Right renal cortex interstitium (tissue), 3 donors: ENCODE data around the gene GASK1A. TPM values are rescaled to one million over a fixed set of nuclear protein-coding genes. Genes with fewer than 3 reads are reported as not detected.
"Not testable (repeated sequence)": the region's sequence is repeated elsewhere in the genome, so short reads cannot be mapped to it uniquely, and the experiment has no call there.

Experiments used
- DNase-seq, 3 donors: peaks; one replicate each; pipeline ENCODE4 v3.0.0-alpha.2; 2013; ENCODE audit warnings: low read depth in 3 of 3, low spot score in 2 of 3
- polyA plus RNA-seq, 3 donors: library from polyadenylated mRNA; unstranded; fragments of 120-200 nt; gene quantifications; one replicate each; pipeline ENCODE4 v1.2.1, GENCODE V29; 2013; ENCODE audit not compliant: insufficient read length in 3 of 3

Gene GASK1A
- polyA plus RNA-seq, 3 donors, result 3.1 to 4.0 (median 3.6) TPM

GRCh38 chr3:43055806-43056770, 77.0 kb downstream of the GASK1A start:
- DNase-seq, result no peak

- DNase-seq, result no peak
Measured at GRCh38 chr3:43059456-43059855, 80.3 kb downstream of the GASK1A start.

DNA sequence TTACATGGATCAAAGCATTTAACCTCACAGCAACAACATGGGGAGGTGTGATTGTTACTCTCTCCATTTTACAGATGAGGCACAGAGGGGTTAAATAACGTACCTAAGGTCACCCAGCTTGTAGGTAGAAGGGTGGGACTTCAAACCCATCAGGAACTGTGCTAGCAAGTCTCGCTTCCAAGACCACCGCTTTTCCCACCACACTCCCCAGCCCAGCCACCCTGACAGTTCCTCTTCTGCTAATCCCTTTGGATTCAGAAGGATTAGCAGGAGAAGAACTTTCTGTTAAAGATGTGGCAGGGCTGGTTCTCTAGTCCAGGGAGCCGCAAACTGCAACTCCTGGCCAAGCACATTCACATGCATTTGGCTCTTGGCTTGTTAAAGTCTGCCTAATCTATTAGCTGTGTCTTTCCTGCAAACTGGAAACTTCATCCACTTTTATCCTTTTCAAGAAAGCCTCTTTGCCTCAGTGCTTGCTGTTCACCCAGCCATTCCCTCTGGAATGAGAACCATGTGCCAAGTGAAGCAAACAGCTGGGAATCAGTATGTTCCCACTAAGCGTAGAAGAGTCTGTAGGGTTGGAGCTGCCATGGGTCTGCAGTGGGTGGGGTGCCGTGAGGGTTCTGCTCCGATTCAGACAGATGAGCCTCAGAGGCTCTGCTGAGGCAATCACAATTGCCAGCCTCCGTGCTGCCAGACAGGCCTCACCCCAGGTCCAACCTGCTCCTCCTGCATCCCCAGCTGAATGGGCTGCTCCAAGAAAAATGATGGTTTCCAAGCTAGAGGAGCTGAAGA, 82.2 kb downstream of the GASK1A start:
- DNase-seq, result no peak

- no peak for DNase-seq
Measured at GRCh38 chr3:43062040-43062563, 83.0 kb downstream of the GASK1A start.

DNA sequence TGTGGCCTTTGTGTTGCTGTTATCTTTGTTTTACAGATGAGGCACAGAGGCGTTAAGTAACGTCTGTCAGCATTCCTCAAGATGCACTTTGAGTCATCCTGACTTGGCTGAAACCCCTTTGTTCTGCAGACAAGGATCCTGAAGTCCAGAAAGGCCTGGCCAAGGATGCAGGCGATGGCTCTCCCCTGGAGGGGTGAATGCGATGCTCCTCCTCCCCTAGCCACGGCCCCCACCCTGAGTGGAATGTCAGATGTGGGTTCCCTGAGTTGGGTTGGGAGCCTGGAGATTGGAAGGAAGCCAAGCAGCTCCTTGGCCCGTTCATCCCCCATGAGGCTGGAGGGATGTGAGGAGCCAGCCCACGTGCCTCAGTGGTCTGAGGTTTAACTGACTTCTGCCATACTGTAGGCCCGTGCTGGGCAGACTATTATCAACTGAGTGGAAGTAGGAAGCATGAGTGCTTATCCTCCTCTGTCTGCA, 83.5 kb downstream of the GASK1A start:
- no peak for DNase-seq

- DNase-seq, result no peak
Measured at GRCh38 chr3:43063114-43063513, 84.0 kb downstream of the GASK1A start.

- DNase-seq, result not testable (repeated sequence)
Measured at GRCh38 chr3:43070670-43071069, 91.6 kb downstream of the GASK1A start.

DNA sequence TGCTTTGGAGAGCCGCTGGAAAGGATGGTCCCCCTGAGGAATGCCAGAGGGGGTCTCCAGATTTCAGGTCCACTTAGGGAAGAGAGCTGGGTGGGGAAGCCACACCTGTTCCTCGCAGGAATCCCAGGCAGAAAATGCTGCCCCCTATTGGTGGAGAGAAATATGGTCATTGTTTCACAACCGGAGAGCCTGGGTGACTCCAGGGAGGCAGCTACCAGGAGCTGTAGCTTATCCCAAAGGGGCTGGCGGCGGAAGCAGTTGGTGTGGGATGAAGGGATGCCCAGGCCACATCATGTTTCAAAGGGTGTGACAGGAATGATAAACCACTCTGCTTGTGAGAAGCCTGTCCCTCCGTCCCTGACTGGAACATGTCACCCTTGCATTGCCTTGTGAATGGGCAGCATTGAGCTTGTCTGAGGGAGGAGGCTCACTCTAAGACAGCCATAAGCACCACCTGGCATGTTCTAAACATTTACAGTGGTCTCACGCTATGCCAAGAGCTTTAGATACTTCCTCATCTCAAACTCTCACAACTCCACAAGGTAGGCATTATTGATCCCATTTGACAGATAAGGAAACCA, 92.3 kb downstream of the GASK1A start:
- no peak for DNase-seq

DNA sequence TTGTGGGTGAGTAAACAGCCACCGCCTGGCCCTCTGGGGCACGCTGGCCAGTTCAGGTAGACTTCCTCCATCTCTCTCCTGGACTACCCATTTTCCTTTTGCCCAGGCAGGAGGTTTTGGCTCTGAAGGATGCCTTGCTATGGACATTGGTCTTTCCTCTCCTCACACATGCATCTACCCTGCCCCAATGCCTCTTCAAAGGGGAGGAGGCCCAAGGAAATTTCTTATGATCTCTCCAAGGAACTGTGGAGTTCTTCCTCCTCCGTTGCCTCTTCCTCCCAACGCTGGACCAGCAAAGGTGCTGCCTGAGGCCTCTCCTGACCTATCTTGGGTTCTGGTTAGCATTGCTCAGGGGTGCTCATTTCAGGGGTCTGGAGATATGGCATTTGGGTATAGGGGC, 93.2 kb downstream of the GASK1A start:
- no peak for DNase-seq

- no peak for DNase-seq
Measured at GRCh38 chr3:43073116-43073835, 94.2 kb downstream of the GASK1A start.

DNA sequence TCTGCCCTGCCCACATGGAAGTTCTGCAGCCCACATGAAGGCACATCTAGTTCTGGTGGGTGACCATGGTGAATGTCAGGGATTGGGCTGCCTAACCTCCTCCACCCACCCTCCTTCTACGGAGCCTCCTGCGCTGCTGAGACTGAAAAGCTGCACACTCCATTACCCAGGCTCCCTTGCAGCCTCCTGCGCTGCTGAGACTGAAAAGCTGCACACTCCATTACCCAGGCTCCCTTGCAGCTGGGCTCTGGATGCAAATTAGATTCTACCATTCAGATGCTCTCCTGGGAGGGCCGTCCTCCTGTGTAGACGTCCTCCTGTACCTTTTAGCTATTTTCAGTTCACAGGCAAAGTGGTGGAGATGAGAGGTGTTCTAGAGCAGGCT, 94.7 kb downstream of the GASK1A start:
- DNase-seq, result no peak

DNA sequence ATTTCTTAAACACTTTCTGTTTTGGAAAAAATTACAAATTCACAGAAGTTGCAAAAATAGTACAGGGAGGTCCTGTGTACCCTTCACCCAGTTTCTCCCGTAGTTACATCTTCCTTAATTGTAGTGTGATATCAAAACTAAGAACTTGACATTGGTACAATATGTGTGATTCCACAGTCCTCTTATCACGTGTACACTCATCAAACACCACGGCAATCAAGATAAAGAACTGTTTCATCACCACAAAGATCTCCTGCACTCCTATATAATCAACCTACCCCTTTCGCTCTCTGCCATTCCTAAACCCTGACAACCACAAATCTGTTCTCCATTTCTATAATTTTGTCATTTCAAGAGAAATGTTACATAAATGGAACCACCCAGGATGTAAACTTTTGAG, 95.4 kb downstream of the GASK1A start:
- DNase-seq, result no peak

- no peak for DNase-seq
Measured at GRCh38 chr3:43074901-43075689, 96.0 kb downstream of the GASK1A start.

DNA sequence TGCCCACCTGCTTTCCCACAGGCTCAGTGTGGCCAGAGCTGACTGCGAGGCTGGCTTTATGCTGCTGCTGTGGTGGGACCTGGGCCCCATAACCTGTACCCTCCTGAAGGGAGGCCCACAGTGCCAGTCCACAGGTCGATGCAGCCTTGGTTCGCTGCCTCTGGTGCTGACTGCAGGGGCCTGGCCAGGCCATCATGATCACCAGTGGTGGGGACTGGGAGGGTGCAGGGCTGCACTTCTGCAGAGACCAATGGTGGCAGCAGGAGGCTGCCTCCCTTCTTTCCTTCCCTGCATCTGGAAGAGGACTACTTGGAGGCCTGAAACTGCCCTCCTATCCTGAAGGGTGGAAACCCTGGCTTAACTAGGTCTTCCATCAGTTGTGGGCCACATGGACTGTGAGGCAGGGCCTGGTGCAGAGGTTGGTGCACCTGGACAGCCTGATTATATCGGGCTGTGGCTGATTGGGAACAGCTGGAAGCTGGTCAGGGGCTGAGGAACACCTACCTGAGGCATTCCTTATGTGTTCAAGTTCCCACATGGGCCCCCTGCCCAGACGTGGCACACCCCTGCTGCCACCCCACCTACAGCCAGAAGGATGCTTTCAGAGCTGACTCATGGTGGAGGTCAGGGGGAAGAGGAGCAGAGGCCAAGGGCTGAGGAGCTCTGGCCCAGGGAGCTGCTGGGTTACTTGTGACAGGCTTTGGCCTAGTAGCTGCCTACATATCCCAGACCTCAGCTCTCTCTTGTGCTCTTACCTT, 97.0 kb downstream of the GASK1A start:
- no peak for DNase-seq

DNA sequence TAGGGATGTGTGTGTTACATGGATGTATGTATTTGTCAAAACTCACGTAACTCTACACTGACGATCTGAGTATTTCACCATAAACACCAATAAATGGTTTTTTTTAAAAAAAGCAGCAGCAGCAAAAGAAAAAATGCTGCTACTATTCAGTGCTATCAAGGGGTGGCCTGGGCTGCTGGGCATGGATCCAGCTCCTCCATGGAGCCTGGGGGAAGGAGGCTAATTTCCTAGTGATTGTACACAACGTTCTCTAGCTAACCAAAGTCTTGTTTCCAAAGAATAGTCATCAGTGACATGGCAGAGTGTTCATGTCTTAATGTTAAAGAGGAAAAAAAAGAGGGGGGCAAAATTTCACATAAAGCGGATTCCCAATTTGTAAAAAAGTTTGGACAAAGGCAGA, 97.7 kb downstream of the GASK1A start:
- DNase-seq, result no peak

- no peak for DNase-seq
Measured at GRCh38 chr3:43077261-43077660, 98.2 kb downstream of the GASK1A start.

DNA sequence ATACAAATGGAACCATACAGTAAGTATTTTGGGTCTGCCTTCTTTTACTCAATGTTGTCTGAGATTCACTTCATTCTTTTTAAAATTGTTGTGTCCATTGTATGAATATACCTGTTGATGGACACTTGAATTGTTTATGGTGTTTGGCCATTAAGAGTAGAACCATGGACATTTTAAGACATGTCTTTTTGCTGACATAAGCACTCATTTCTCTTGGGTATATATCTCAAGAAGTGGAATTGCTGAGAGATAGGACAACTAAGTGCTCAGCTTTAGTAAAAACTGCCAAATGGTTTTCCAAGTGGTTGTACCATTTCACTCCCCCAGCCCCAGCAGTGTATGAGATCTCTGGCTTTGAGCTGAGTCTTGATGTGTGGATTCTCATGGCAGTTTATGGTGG, 98.6 kb downstream of the GASK1A start:
- no peak for DNase-seq

GRCh38 chr3:43079536-43080332, 100.6 kb downstream of the GASK1A start:
- no peak for DNase-seq
